Amygdala (tissue), 56 donors: ENCODE results near the gene DIPK2B.

Experiments
- DNase-seq, 56 donors: peaks; one replicate each; lab custom pipeline; 2025; lab: John Stamatoyannopoulos, UW

Gene DIPK2B

GRCh38 chrX:45164021-45164621 lies 36.6 kb downstream of the DIPK2B start:
- DNase-seq, result peak in 16 of 56 donors; percentile 0 to 58 (median 10)

DNA sequence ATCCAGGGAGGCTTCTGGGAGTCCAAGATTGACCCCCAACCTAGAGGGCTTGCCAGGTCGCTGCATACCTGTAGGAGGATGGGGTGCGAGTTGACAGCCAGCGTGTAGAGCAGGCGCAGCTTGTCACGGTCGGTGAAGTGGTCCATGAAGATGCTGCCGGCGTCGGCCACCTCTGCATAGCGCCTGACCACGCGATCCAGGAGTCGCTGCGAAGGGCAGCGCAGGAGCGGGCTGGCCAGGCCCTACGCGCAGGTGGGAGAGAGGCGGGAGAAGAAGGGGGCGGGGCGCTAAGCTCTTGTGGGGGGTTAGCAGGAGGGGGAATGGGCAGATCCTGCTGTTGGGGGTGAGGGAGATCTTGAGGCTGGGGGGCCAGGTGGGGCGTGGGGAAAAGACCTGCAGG lies 43.0 kb downstream of the DIPK2B start:
- no peak for DNase-seq

DNA sequence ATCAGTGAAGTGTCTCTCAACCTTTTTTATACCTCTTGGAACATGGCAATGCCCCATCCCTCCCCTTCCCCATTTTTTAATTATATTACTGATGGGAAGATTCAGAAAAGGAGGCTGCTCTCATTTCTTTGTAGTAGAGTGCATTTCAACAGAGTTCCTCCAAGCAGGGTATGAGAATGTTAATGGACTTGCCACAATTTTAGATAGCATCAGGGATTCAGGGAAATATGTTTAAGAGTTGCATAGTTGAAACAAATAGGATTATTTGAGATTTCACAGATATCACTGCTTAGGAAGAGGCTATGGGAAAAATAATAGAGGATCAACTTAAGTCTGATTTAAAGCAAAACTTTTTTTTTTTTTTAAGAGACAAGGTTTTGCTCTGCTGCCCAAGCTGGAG lies 46.2 kb downstream of the DIPK2B start:
- no peak for DNase-seq

DNA sequence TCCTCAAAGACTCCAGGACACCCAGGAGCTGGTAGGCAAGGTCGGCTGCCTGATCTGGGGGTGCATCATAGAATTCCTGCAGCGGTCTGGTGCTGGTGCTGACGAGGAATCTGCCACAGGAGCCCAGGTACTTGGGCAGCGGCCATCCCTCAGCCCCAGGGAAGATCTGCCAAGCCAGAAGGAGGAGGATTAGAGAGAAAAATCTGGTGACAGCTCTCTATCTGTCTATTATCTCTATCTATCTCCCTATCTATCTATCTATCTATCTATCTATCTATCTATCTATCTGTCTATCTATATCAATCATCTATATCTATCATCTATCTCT lies 46.7 kb downstream of the DIPK2B start:
- DNase-seq, result no peak
